ENCODE results near the gene CBFB.
A peak's percentile ranks its signal among the peaks of the same experiment; 100 is the strongest.
"Not testable (repeated sequence)": the region's sequence is repeated elsewhere in the genome, so short reads cannot be mapped to it uniquely, and the experiment has no call there.

The CBFB gene

GRCh38 chr16:67101311-67102082 lies 72.5 kb downstream of the CBFB start:
- DNase-seq, result no peak

- DNase-seq, result peak; percentile 46
Measured at GRCh38 chr16:67104061-67104460, 75.1 kb downstream of the CBFB start.

- no peak for DNase-seq
Measured at GRCh38 chr16:67104845-67105244, 75.9 kb downstream of the CBFB start.

- DNase-seq, result no peak
Measured at GRCh38 chr16:67105246-67105645, 76.3 kb downstream of the CBFB start.

GRCh38 chr16:67105881-67106280 lies 76.9 kb downstream of the CBFB start:
- DNase-seq, result no peak

GRCh38 chr16:67108489-67108888 lies 79.5 kb downstream of the CBFB start:
- no peak for DNase-seq

GRCh38 chr16:67108931-67109406 lies 80.0 kb downstream of the CBFB start:
- DNase-seq, result no peak

GRCh38 chr16:67109407-67110135 lies 80.6 kb downstream of the CBFB start, which contains the start of gene PHAF1:
Gene PHAF1, plus strand, starts transcription at chr16:67109941. Its CDS starts 235 bp downstream, at chr16:67110176.
- DNase-seq, result peak; percentile 92

GRCh38 chr16:67111951-67112444 lies 83.0 kb downstream of the CBFB start:
- no peak for DNase-seq

GRCh38 chr16:67112591-67113399 lies 83.8 kb downstream of the CBFB start:
- no peak for DNase-seq

GRCh38 chr16:67114793-67115192 lies 85.8 kb downstream of the CBFB start:
- DNase-seq, result no peak

GRCh38 chr16:67115639-67116038 lies 86.7 kb downstream of the CBFB start:
- no peak for DNase-seq

GRCh38 chr16:67116388-67117311 lies 87.7 kb downstream of the CBFB start:
- no peak for DNase-seq

GRCh38 chr16:67117716-67118115 lies 88.8 kb downstream of the CBFB start:
- DNase-seq, result no peak

- no peak for DNase-seq
Measured at GRCh38 chr16:67120025-67120424, 91.1 kb downstream of the CBFB start.

GRCh38 chr16:67122799-67123198 lies 93.8 kb downstream of the CBFB start:
- not testable (repeated sequence) for DNase-seq

- DNase-seq, result no peak
Measured at GRCh38 chr16:67128417-67128816, 99.5 kb downstream of the CBFB start.

- DNase-seq, result no peak
Measured at GRCh38 chr16:67128887-67129286, 99.9 kb downstream of the CBFB start.

- DNase-seq, result no peak
Measured at GRCh38 chr16:67129422-67129821, 100.5 kb downstream of the CBFB start.

GRCh38 chr16:67137605-67138004 lies 108.7 kb downstream of the CBFB start:
- DNase-seq, result no peak

GRCh38 chr16:67141391-67141790 lies 112.4 kb downstream of the CBFB start:
- no peak for DNase-seq

GRCh38 chr16:67142342-67142741 lies 113.4 kb downstream of the CBFB start:
- DNase-seq, result no peak

All from hematopoietic multipotent progenitor cell treated with erythropoietin and hydrocortisone succinate and interleukin-3 and kit ligand, for 6 days (in vitro differentiated cells).